Measurements from ENCODE around the gene LRFN5.
A peak's percentile ranks its signal among the peaks of the same experiment; 100 is the strongest.

LRFN5 gene

DNA sequence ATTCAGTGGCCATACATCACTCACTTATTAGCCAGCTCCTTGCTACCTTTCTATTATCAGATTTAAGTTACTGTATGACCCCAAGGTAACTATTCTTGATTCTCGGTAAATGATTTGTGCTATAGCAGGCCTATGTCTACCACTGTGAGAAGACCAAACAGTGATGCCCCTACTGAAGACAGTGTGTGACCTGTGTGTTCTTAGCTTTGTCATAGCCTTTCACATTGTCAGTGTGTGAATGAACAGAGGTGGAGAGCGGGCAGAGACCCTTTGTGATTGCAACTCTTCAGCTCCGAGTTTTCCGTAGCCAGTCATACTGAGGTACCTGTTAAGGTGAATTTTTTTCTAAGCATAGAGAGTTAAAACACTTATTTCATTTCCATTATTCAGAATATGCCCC is 294.0 kb downstream of the LRFN5 start:
- DNase-seq: no peak

DNA sequence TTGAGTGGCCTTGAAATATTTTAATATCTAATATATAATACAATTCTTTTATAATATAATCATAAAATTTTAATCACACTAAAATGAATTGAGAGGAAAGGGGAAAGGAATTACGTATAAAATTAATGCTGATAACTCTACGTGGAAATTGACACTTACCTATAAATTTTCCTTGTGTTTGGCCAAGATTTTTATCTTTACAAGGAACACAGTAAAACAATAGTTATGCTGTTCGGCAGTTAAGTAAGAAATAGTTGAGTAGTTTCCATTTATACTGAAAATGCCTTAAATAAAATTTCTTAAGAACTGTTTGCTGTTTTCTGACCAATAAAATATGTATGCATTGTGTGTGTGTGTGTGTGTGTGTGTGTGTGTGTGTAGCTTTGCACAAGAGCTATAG is 294.4 kb downstream of the LRFN5 start:
- DNase-seq: no peak

DNA sequence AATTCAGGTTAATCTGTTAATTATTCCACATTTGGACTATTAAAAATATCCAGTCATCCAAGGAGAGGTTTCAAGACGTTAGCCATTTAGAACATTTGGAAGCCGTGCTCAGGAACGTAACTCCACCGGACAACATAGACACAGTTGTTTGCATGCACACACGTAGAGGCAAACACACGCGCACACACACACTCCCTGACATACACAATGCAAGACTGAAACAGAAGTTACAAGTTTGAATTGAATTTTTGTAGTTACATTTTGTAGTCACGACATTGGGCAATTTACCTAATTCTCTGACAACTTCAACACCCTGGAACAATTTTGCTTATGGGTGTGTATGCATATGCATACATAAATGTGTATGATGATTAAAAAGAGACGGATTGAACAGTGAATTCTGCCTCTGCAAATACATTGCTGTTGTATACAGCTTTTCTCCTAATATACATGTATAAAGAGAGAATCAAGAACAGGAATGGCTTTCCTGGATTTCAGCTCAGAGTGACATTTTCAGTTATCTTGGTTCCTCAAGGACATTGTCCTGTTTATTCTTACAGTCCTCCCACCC is 298.8 kb downstream of the LRFN5 start:
- no peak for DNase-seq

DNA sequence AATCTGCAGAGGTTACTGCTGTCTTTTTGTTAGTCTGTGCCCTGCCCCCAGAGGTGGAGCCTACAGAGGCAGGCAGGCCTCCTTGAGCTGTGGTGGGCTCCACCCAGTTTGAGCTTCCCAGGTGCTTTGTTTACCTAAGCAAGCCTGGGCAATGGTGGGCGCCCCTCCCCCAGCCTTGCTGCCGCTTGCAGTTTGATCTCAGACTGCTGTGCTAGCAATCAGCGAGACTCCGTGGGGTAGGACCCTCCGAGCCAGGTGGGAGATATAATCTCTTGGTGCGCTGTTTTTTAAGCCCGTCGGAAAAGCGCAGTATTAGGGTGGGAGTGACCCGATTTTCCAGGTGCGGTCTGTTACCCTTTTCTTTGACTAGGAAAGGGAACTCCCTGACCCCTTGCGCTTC is 304.5 kb downstream of the LRFN5 start:
- DNase-seq: peak in 1 of 2 experiments; percentile 0

DNA sequence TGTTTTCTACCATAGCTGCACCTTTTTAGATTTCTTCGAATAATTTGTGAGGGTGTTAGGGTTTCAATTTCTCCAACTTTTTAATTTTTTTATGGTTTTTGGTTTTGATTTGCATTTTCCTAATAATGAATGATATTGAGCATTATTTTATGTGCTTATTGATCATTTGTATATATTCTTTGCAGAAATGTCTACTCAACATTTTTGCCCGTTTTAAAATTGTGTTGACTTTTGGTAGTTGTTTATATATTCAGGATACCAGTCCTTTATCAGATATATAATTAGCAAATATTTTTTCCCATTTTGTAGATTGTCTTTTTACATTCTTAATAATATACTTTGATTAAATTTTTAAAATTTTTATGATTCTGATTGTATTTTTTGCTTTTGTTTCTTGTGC is 306.7 kb downstream of the LRFN5 start:
- no peak for DNase-seq

DNA sequence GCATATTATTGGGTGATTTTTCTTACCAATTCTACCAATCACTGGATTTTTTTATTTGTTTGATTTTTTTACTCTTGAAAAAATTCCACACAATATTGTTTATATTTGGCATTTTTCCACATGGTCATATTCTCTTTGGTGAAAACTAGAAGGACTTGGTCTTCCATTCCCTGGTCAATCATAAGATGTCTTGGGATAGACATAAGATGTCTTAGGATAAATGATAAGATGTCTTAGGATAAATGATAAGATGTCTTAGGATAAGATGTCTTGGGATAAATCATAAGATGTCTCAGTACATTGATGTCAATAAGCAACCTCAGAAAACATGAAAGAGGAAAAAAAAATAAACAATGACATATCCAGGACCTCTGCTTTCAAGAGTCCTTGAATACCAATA is 309.1 kb downstream of the LRFN5 start:
- DNase-seq: no peak

DNA sequence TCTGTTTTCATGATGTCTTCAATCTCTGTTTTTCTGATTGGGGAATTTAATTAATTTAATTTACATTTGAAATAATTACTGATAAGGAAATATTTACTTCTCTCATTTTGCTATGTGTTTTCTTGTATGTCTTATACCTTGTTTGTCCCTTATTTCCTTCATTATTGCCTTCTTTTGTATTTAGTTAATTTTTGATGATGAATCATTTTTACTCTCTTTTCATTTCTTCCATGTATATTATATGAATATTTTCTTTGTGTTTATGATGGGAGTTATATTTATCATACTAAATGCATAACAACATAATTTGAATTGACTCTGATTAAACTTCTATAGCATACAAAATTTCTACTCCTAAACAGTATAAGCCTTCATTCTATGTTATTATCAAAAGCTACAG is 309.6 kb downstream of the LRFN5 start:
- DNase-seq: no peak

DNA sequence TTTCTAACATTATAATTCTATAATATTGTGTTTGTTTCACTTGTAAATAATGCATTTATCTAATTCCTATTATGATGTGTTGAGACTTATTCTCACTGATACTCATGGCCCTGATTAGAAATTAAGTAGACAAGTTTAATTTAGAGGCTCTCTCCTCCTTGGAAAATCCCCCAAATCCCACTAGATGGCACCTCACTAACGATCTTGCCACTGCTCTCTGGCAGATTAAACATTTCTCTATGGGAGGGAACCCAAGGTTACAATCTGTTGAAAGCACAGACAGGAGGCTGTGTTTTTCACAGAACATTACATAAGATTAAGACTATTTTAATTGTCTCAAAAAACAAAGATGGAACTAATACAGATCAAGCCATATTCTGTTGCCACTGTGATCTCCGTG is 318.7 kb downstream of the LRFN5 start:
- peak in 1 of 2 experiments; percentile 8 for DNase-seq

DNA sequence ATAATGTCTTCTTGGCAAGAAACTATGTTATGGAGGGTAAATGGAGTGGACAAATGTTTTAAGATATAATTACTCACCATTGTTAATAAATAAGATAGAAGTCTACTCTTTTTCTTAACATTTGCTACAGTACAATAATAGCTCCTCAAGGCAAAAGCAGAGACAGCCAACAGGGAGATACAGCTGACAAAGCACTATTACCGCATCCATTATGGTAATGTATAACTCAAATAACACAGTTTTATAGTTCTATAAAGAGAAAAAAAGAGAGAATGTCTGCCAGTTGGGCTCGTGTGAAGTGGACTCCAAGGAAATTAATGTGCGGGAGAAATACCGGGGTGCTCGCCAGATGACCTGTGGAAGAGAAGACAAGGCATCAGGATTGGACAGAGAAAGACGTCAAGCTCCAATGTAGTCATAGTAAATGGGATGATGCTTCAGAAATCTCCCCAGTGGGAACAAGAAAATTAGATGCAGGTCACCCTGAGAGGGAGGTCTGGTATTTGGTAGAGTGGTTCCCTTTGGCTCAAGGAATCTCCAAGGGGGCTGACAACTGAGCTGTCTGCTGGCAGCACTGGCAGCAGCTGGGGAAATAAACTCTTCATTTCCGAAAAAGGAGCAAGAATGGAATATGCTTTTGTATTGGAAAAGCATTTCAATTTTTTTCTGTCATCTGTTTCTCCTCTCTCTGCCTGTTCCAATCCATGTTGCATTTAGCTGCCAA is 343.9 kb downstream of the LRFN5 start:
- DNase-seq: no peak

All from NCI-H526 (cell line).